ENCODE measurements around the gene NT5DC1. TPM values are rescaled to one million over a fixed set of nuclear protein-coding genes. Genes with fewer than 3 reads are reported as not detected.

Gene NT5DC1
- total RNA-seq, 1 experiment from 2014 or later: 63.7 TPM

DNA sequence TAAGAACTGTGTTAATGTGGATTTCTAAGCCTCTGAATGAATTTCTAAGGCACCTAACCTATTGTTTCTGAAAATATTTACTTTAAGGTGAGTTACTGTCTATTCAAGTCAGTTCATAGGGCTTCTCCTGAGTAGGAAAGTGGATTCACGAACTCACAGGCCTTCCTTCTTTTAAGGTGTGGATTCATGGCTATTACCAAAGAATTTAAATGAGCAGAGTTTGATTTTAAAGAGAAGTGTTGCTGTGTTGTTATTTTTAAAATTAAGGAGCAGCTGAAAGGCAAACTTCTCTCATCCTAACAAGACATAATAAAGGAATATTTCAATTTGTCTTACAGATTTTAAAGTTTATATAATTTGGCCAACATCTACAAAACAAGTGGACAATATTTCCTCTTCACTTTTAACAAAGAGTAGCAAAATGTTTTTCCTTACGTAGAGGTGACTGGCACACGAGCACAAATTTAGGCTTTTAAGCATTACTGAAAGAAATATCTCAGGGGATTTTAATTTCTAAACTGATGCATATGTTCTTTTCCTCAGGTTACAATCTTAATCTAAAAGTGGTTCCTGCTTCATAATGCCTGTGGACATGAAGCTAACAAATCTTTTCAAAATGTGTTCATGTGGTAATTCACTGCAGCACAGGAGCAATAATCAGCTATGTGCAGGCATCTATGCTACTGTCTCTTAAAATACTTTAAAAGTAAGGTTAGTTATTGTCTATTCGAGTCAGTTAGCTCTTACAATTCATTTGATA is 153.8 kb downstream of the NT5DC1 start (continued):
- no peak for TF ChIP-seq TCF7L2 (IDR thresholded peaks at IDR 0.05; ENCODE audit: borderline replicate concordance, extremely low read depth, insufficient read depth, insufficient read length)

- H2AFZ ChIP-seq (ENCODE audit: low read depth, low read length, poor library complexity, severe bottlenecking): no peak overlapping the region
- peaks cover 0 to 8% of the 10 kb centered on the region in 2 experiments; a peak in 2 of 4 replicates for H3K4me1 ChIP-seq (ENCODE audit: control insufficient read depth in 1 of 2, insufficient read depth in 2 of 2, low read length in 2 of 2)
- ChIA-PET POLR2A (interaction anchor here (1.0 kb wide), 1 partner anchor 299 kb away, joined by 3 read pairs; no protein-coding TSS in a partner anchor), RAD21 (ENCODE audit: low non-redundant PET in 1 of 2, low total read pairs in 2 of 2, uncharacterized antibody in 2 of 2, unreplicated experiment in 2 of 2) (no interaction called here), CTCF (interaction anchor here (0.7 kb wide), 1 partner anchor 37 kb away, joined by 3 read pairs; no protein-coding TSS in a partner anchor)
- H3K4me2 ChIP-seq (ENCODE audit: low read length): peak overlapping the region; percentile 90; the same call in 1 of the 2 replicates
- H3K9ac ChIP-seq (ENCODE audit: low read length): no peak overlapping the region
- no peak overlapping the region; a peak in 1 of 4 replicates for H3K4me3 ChIP-seq (replicated peaks in 1 of 2; ENCODE audit: low read depth in 1 of 2, low read length in 2 of 2)
- no peaks in the 10 kb centered on the region for H3K27me3 ChIP-seq (ENCODE audit: insufficient read depth, low read length)
- no peak for ATAC-seq
- no peak overlapping the region for H3K27ac ChIP-seq (ENCODE audit: low read depth, low read length)
- no TSS peak for BruUV-seq (replicated peaks)
- intact Hi-C loops (cut with micrococcal nuclease): no loop called here
- H3K79me2 ChIP-seq (ENCODE audit: insufficient read depth, low read length): peaks cover 13% of the 10 kb centered on the region; the same call in 1 of the 2 replicates
- DNase-seq (ENCODE audit: low read depth, low spot score): no peak
- H3K9me3 ChIP-seq (ENCODE audit: control insufficient read depth in 1 of 2, insufficient read depth in 1 of 2, low read depth in 1 of 2, low read length in 2 of 2): no peaks in the 10 kb centered on the region
- no peaks in the 10 kb centered on the region for H4K20me1 ChIP-seq (ENCODE audit: insufficient read depth)
- no peaks in the 10 kb centered on the region for H3K9me2 ChIP-seq (ENCODE audit: insufficient read depth)
- H3K36me3 ChIP-seq (ENCODE audit: control insufficient read depth in 1 of 2, insufficient read depth in 2 of 2, low read length in 2 of 2): no peaks in the 10 kb centered on the region; a peak in 1 of 4 replicates
- no peak for TF ChIP-seq ELF1 (IDR thresholded peaks at IDR 0.05; ENCODE audit: borderline replicate concordance, low read depth)
- TF ChIP-seq SP1 (IDR thresholded peaks at IDR 0.05; ENCODE audit: low read depth): no peak
- no peak for TF ChIP-seq RAD21 (IDR thresholded peaks at IDR 0.05; ENCODE audit: low read depth)
These were observed 154.7 kb downstream of the NT5DC1 start for GRCh38 chr6:116255246-116255800.

DNA sequence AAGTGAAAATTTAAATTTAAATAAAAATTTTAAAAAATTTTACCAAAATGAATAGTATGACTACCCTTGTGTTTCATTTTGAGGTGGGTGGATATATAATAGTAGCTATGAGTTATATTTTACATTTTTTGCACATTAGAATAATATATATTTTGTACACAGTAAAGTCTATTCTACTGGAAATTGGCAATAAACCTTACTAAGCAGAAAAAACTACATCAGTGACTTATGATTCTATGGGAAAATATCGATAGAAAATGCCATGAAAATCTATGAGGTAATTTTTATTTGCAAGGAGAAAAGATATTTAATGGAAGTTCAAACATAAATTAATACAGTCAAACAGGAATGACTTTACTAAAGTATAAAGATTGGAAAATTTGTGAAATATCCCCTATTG is 156.0 kb downstream of the NT5DC1 start:
- no TSS peak for BruUV-seq (replicated peaks)
- Histone ChIP-seq H3K79me2 (ENCODE audit: insufficient read depth, low read length) (peaks cover 13% of the 10 kb centered on the region; the same call in 1 of the 2 replicates), H3K36me3 (ENCODE audit: control insufficient read depth in 1 of 2, insufficient read depth in 2 of 2, low read length in 2 of 2) (no peaks in the 10 kb centered on the region), H3K27me3 (ENCODE audit: insufficient read depth, low read length) (no peaks in the 10 kb centered on the region), H2AFZ (ENCODE audit: low read depth, low read length, poor library complexity, severe bottlenecking) (no peak overlapping the region), H4K20me1 (ENCODE audit: insufficient read depth) (no peaks in the 10 kb centered on the region), H3K9me2 (ENCODE audit: insufficient read depth) (no peaks in the 10 kb centered on the region), H3K27ac (ENCODE audit: low read depth, low read length) (no peak overlapping the region), H3K4me2 (ENCODE audit: low read length) (no peak overlapping the region), H3K4me1 (ENCODE audit: control insufficient read depth in 1 of 2, insufficient read depth in 2 of 2, low read length in 2 of 2) (peaks cover 0 to 8% of the 10 kb centered on the region in 2 experiments; a peak in 2 of 4 replicates), H3K4me3 (replicated peaks in 1 of 2; ENCODE audit: low read depth in 1 of 2, low read length in 2 of 2) (no peak overlapping the region), H3K9ac (ENCODE audit: low read length) (no peak overlapping the region), H3K9me3 (ENCODE audit: control insufficient read depth in 1 of 2, insufficient read depth in 1 of 2, low read depth in 1 of 2, low read length in 2 of 2) (no peaks in the 10 kb centered on the region)
- CTCF ChIA-PET: no interaction called here
- RAD21 ChIA-PET (ENCODE audit: low non-redundant PET in 1 of 2, low total read pairs in 2 of 2, uncharacterized antibody in 2 of 2, unreplicated experiment in 2 of 2): no interaction called here
- DNase-seq (ENCODE audit: low read depth, low spot score) (no peak), ATAC-seq (no peak)
- intact Hi-C loops (cut with micrococcal nuclease): no loop called here
- POLR2A ChIA-PET: no interaction called here
- no peak for TF ChIP-seq FOSL1 (IDR thresholded peaks at IDR 0.05; ENCODE audit: low read depth)
- TF ChIP-seq ZBTB33 (IDR thresholded peaks at IDR 0.05; ENCODE audit: extremely low read depth, insufficient replicate concordance, low read length): no peak
- no peak for TF ChIP-seq SIN3A (IDR thresholded peaks at IDR 0.05; ENCODE audit: low read depth)
- no peak for TF ChIP-seq EZH2 (IDR thresholded peaks at IDR 0.05)
- no peak for TF ChIP-seq ZFX (IDR thresholded peaks at IDR 0.05)
- no peak for TF ChIP-seq CBX3 (IDR thresholded peaks at IDR 0.05; ENCODE audit: low read depth)
- TF ChIP-seq POLR2A (IDR thresholded peaks at IDR 0.05; ENCODE audit: borderline replicate concordance, extremely low read depth, insufficient read depth, insufficient read length): no peak
- TF ChIP-seq ZNF274 (IDR thresholded peaks at IDR 0.05; ENCODE audit: low read depth, low read length): no peak
- no peak for TF ChIP-seq YY1 (IDR thresholded peaks at IDR 0.05; ENCODE audit: extremely low read depth, insufficient replicate concordance, low read depth, low read length)
- no peak for TF ChIP-seq EZH2phosphoT487 (IDR thresholded peaks at IDR 0.05; ENCODE audit: borderline replicate concordance)
- TF ChIP-seq SP1 (IDR thresholded peaks at IDR 0.05; ENCODE audit: low read depth): no peak
- no peak for TF ChIP-seq ELF1 (IDR thresholded peaks at IDR 0.05; ENCODE audit: borderline replicate concordance, low read depth)
- TF ChIP-seq, protein P1, sequence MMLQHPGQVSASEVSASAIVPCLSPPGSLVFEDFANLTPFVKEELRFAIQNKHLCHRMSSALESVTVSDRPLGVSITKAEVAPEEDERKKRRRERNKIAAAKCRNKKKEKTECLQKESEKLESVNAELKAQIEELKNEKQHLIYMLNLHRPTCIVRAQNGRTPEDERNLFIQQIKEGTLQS (IDR thresholded peaks at IDR 0.05): no peak
- no peak for TF ChIP-seq SRF (IDR thresholded peaks at IDR 0.05; ENCODE audit: low read depth)
